ENCODE data around the gene STK32A.

GRCh38 chr5:147436596-147436995 is 201.8 kb downstream of the STK32A start:
- no peak for TF ChIP-seq CTCF (IDR thresholded peaks at IDR 0.05)
- TF ChIP-seq POLR2A (IDR thresholded peaks at IDR 0.05) = no peak
